GM19438 (cell line): Measurements from ENCODE around the gene SUDS3.

Source experiments
- ATAC-seq: cut with Tn5 transposase; IDR thresholded peaks from one replicate; pipeline ENCODE4 v1.9.1; 2021; ENCODE audit warnings: low read depth; ENCODE audit not compliant: unreplicated experiment

Gene SUDS3

GRCh38 chr12:118355843-118356242 is 20.5 kb upstream of the SUDS3 start:
- no peak for ATAC-seq

- no peak for ATAC-seq
Measured at GRCh38 chr12:118356809-118357256, 19.5 kb upstream of the SUDS3 start.

- no peak for ATAC-seq
Measured at GRCh38 chr12:118357257-118358007, 18.9 kb upstream of the SUDS3 start.

DNA sequence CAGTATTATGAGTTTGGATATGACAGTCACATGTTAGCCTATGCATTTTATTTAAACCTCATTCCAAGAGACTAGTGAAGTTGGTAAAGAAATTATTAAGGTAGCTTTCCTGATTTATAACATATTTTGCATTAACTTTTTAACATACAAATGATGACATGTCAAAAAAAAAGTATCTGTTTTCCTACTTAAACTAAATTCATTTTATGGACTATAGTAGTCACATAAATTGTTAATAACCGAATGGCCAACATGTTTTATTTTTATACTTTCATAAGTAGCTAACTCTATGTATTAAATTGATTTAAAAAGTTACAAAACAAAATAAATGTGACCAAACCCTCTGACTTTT is 18.4 kb upstream of the SUDS3 start:
- ATAC-seq, result no peak

DNA sequence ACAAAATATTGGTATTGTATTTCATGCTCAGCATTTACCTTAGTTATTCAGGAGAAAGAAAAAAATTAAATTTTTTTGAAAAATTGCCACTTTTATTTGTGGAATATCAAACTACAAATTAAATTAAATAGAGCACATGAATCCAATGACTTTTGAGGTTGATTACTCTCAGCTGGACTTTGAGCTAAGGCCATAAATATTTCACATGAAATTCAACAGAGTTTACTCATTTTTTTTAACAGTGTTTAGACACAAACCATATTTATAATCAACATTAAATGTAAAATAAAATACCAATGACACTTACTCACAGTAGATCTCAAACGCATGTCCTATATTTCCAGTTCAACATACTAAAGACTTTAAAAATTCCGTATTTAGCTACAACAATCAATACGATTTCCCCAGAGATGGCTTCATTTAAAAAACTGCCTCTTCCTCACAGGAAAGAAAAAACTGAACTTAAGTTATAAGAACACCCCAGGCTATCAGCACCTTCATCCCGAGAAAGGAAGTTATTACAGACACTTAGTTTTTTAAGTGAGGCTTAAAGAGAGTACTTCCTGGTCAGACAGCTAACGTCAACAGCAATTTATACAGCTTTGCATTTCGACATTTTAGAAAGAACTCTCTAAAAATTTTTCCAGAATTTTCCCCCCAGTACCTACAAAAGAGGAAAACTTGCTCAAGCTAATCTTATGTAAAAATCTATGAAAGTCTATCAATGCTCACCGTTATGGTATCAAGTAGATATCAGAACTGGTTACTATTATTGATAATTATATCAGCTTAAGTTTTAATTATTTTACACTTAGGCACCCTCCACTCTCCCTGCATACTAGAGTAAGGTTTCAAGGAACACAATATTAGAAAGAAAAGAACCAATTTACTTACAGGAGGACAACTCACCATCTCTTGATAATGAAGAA is 17.5 kb upstream of the SUDS3 start:
- ATAC-seq, result no peak

- no peak for ATAC-seq
Measured at GRCh38 chr12:118359541-118359915, 16.8 kb upstream of the SUDS3 start.

GRCh38 chr12:118361092-118361404 is 15.3 kb upstream of the SUDS3 start:
- ATAC-seq, result no peak

DNA sequence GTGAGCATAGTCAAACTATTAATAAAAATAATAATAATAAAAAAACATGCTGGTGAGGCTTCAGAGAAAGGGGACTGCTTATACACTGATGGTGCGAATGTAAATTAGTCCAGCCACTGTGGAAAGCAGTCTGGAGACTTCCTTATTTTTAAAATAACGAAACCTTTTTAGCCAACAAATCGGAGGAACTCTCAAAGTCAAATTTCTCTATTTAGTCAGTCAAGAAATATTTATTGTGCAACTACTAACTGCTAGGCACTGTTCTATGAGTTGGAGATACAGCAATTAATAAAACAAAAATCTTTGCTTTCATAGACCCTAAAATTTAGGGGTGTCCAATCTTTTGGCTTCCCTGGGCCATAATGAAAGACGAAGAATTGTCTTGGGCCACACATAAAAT is 14.5 kb upstream of the SUDS3 start:
- no peak for ATAC-seq

DNA sequence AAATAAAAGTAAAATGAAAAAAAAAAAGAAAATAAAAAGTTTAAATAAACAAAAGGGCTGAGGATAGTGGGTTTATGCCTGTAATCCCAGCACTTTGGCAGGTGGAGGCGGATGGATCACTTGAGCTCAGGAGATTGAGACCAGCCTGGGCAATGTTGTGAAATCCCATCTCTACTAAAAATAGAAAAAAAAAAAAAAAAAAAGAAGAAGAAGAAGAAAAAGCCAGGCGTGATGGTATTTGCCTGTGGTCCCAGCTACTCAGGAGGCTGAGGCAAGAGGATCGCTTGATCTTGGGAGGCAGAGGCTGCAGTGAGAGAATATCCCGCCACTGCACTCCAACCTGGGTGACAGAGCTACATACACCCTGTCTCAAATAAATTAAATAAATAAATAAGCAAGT is 7.5 kb upstream of the SUDS3 start:
- no peak for ATAC-seq

GRCh38 chr12:118370601-118371000 is 5.8 kb upstream of the SUDS3 start:
- no peak for ATAC-seq

- no peak for ATAC-seq
Measured at GRCh38 chr12:118371321-118372282, 4.8 kb upstream of the SUDS3 start.

GRCh38 chr12:118372541-118373495 is 3.5 kb upstream of the SUDS3 start, which contains the start of gene TAOK3:
Gene TAOK3 (minus strand): TSS chr12:118372907. CDS start chr12:118255567, 117,340 bp downstream.
- peak; percentile 74 for ATAC-seq

- no peak for ATAC-seq
Measured at GRCh38 chr12:118373616-118374015, 2.7 kb upstream of the SUDS3 start.

DNA sequence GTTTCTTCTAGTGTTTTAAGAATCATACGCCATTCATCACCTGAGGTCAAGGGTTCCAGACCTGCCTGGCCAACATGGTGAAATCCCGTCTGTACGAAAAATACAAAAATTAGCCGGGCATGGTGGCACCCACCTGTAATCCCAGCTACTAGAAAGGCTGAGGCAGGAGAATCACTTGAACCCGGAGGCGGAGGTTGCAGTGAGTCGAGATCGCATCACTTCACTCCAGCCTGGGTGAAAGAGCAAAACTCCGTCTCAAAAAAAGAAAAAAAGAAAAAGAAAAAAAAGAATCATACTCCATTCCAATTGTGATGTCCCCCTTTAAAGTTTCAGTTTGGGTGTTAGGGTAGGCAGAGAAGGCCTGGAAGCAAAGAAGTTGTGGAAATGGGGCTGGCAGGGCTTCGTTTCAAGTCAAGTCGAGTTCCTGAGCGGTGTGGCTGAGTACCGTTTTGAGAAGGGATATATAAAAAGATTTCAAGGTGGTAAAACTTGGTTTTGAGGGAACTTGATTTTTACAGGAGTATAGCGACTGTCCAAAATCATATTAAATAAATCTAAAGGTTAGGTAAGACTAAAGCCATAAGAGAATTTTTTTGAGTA is 2.1 kb upstream of the SUDS3 start:
- ATAC-seq, result no peak

- ATAC-seq, result no peak
Measured at GRCh38 chr12:118374909-118375308, 1.4 kb upstream of the SUDS3 start.

GRCh38 chr12:118375348-118375747 is 1.0 kb upstream of the SUDS3 start:
- no peak for ATAC-seq

DNA sequence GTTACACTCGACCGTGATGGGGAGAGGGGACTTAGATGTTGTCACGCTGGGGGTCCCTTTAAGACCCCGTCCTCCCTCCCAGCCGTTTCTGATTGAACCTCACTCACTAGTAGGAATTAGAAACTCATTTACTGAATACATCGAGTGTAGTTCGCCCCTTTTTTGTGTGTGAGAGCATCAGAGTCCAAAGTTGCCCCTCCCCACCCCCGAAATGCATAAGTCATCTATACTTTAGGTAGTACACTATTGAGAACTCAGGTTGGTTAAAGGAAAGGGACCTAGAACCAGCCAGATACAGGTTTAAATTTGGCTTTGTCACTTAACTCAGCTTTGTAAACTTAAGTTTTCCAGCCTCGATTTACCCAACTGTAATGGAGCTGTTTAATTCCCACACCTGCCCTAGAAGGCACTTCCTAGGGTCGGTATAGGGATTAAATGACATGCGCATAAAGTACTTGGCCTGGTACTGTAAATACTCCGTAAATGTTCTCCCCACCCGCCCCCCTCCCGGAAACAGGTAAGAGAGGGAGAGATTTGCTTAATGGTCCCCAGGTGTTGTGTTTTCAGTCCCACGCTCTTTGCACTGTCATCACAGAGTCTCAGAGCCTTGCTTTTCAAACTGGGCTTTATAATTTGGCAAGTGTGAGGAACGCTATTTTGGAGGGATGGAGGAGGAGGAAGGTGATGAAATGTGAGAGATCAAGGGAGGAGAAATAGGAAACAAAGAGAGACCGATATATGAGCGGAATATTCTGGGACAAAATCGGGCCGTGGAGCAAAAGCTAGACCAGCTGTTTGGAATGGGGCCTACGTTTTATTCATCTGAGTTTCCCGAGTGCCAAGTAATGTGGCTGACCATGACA is 897 bp downstream of the SUDS3 start:
- ATAC-seq, result no peak

DNA sequence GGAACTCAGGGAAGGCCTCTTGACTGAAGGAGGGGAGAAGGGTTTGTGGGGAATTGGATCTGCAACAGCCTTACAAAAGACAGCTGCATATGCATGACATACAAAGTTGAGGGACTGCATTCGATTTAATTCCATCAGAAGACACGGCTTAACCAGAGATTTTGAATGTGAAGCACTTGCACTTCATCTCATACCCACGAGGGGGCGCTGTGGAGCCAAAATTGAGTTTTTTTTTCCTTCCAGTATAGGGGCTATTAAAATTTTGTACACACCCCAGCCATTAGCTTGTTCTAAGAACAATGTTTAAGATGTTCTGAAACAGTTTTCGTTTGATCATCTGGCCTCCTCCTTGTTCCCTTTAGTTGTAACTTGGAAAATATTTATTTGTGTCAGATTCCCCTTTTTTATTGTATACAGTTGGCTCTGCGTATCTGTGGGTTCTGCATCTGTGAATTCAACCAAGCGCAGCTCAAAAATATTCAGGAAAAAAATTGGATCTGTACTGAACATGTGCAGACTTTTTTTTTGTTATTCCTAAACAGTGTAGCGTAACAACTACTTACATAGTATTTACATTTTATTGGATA is 1.6 kb downstream of the SUDS3 start:
- no peak for ATAC-seq
